ENCODE results near the gene LCN10.
"Not testable (repeated sequence)": the region's sequence is repeated elsewhere in the genome, so short reads cannot be mapped to it uniquely, and the experiment has no call there.

LCN10 gene

DNA sequence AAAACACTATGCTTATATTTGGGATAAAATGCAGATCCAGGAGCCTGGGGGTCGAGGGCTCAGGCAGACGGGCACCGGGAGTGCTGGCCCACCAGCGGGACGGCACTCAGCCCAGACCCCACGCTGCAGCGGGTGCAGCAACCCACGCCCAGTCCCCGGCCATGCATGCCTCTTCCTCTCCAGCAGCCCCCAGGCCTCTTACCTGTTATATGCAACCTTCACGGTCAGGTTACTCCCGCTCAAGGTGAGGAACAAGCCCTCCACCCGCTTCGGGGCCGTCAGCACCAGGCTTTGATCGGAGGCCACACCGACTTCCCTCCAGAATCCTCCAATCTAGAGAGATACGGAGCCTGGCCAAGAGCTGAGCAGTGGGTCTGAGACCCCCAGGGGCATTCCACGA is 14.1 kb upstream of the LCN10 start:
- Histone ChIP-seq H3K4me2 (ENCODE audit: low read length) (no peak overlapping the region), H2AFZ (ENCODE audit: low read depth, low read length) (no peak overlapping the region), H3K4me3 (ENCODE audit: low read length) (no peak overlapping the region), H3K27me3 (ENCODE audit: low read depth, low read length) (no peaks in the 10 kb centered on the region), H3K79me2 (ENCODE audit: low read length) (no peaks in the 10 kb centered on the region), H3K27ac (ENCODE audit: low read length) (no peak overlapping the region), H3K9me3 (ENCODE audit: insufficient read depth, low read length) (peaks cover 10% of the 10 kb centered on the region), H3K4me1 (ENCODE audit: low read length) (no peaks in the 10 kb centered on the region), H4K20me1 (ENCODE audit: insufficient read depth, low read length) (no peaks in the 10 kb centered on the region), H3K9ac (ENCODE audit: low read length) (no peak overlapping the region), H3K36me3 (replicated peaks; ENCODE audit: low read depth, low read length) (no peaks in the 10 kb centered on the region)
- no peak for TF ChIP-seq CTCF (IDR thresholded peaks at IDR 0.05; ENCODE audit: low read depth, low read length)
- TF ChIP-seq EZH2phosphoT487 (IDR thresholded peaks at IDR 0.05; ENCODE audit: low read depth) = no peak

DNA sequence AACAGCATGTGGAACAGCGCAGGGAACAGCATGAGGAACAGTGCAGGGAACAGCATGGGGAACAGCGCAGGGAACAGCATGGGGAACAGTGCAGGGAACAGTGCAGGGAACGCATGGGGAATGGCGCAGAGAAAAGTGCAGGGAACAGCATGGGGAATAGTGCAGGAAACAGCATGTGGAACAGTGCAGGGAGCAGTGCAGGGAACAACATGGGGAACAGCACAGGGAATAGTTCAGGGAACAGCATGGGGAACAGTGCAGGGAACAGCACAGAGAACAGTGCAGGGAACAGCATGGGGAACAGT is 13.3 kb upstream of the LCN10 start:
- Histone ChIP-seq H3K27ac (ENCODE audit: low read length) (no peak overlapping the region), H3K9ac (ENCODE audit: low read length) (no peak overlapping the region), H3K79me2 (ENCODE audit: low read length) (no peaks in the 10 kb centered on the region), H2AFZ (ENCODE audit: low read depth, low read length) (no peak overlapping the region), H3K27me3 (ENCODE audit: low read depth, low read length) (no peaks in the 10 kb centered on the region; the same call in 1 of the 2 replicates), H4K20me1 (ENCODE audit: insufficient read depth, low read length) (no peaks in the 10 kb centered on the region), H3K9me3 (ENCODE audit: insufficient read depth, low read length) (peaks cover 16% of the 10 kb centered on the region), H3K4me1 (ENCODE audit: low read length) (no peaks in the 10 kb centered on the region), H3K4me3 (ENCODE audit: low read length) (no peak overlapping the region), H3K36me3 (replicated peaks; ENCODE audit: low read depth, low read length) (no peaks in the 10 kb centered on the region), H3K4me2 (ENCODE audit: low read length) (no peak overlapping the region)
- TF ChIP-seq CTCF (IDR thresholded peaks at IDR 0.05; ENCODE audit: low read depth, low read length) = no peak
- TF ChIP-seq EZH2phosphoT487 (IDR thresholded peaks at IDR 0.05; ENCODE audit: low read depth) = no peak

GRCh38 chr9:136755302-136756133 is 12.8 kb upstream of the LCN10 start:
- H3K36me3 ChIP-seq (replicated peaks; ENCODE audit: low read depth, low read length); H4K20me1 ChIP-seq (ENCODE audit: insufficient read depth, low read length); H3K4me3 ChIP-seq (ENCODE audit: low read length); H3K9ac ChIP-seq (ENCODE audit: low read length); H2AFZ ChIP-seq (ENCODE audit: low read depth, low read length); H3K4me2 ChIP-seq (ENCODE audit: low read length); H3K79me2 ChIP-seq (ENCODE audit: low read length); H3K27me3 ChIP-seq (ENCODE audit: low read depth, low read length); H3K4me1 ChIP-seq (ENCODE audit: low read length); H3K27ac ChIP-seq (ENCODE audit: low read length): not testable (repeated sequence)
- H3K9me3 ChIP-seq (ENCODE audit: insufficient read depth, low read length) = peaks cover 16% of the 10 kb centered on the region

DNA sequence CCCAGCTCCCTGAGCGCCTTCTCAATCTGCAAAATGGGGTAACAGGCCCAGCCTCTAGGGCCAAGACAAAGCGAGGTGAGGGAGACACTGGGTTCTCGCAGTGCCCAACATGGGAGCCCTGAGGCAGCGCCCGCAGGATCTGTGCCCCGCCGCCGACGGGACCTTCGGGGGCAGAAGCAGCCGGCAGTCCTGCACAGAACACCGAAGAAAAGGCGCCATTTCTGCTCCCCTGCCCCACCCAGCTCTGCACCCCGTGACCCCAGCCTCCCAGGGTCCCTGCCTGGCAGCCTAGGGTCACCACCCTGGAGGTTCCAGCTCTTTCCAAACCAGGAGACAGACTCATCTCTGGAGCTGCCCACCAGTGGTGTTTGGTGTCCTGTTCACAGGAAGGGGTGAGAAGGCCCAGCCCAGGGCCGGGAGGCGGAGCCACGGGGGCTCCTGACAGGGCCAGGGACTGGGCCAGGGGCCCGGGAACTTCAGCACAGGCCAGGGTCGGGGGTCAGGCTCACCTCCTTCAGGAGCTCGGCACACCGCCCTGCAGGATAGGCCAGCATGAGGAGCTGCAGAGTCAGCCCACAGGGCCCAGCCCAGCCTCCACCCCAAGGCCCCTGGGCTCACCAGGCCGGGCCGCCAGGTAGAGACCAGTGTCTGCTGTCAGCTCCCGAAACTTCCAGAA is 12.0 kb upstream of the LCN10 start:
- H3K9me3 ChIP-seq (ENCODE audit: insufficient read depth, low read length) = peaks cover 16% of the 10 kb centered on the region
- H3K79me2 ChIP-seq (ENCODE audit: low read length) = no peaks in the 10 kb centered on the region
- H3K4me2 ChIP-seq (ENCODE audit: low read length) = no peak overlapping the region
- H4K20me1 ChIP-seq (ENCODE audit: insufficient read depth, low read length) = no peaks in the 10 kb centered on the region
- TF ChIP-seq EZH2phosphoT487 (IDR thresholded peaks at IDR 0.05; ENCODE audit: low read depth) = no peak
- no peak for TF ChIP-seq CTCF (IDR thresholded peaks at IDR 0.05; ENCODE audit: low read depth, low read length)
- no peak overlapping the region for H3K4me3 ChIP-seq (ENCODE audit: low read length)
- H3K4me1 ChIP-seq (ENCODE audit: low read length) = no peaks in the 10 kb centered on the region
- no peak overlapping the region for H3K9ac ChIP-seq (ENCODE audit: low read length)
- H3K36me3 ChIP-seq (replicated peaks; ENCODE audit: low read depth, low read length) = no peaks in the 10 kb centered on the region
- H2AFZ ChIP-seq (ENCODE audit: low read depth, low read length) = no peak overlapping the region
- H3K27ac ChIP-seq (ENCODE audit: low read length) = no peak overlapping the region
- H3K27me3 ChIP-seq (ENCODE audit: low read depth, low read length) = no peaks in the 10 kb centered on the region; the same call in 1 of the 2 replicates

Measured in OCI-LY3 (cell line).